GM12892 (cell line): ENCODE results near the gene SVBP. TPM values are rescaled to one million over a fixed set of nuclear protein-coding genes. Genes with fewer than 3 reads are reported as not detected.
"Not testable (repeated sequence)": the region's sequence is repeated elsewhere in the genome, so short reads cannot be mapped to it uniquely, and the experiment has no call there.

Experiments
- DNase-seq: peaks from one replicate; pipeline ENCODE4 v3.0.0; 2011; ENCODE audit not compliant: insufficient read length
- FAIRE-seq: peaks from 2 replicates; lab custom pipeline; 2011; peaks lifted over from hg19 to GRCh38; lab: Jason Lieb, UNC
- POLR2A ChIP-seq: IDR thresholded peaks from 2 replicates; pipeline ENCODE4 v1.6.1; 2011; ENCODE audit warnings: low read depth, low read length, control low read depth
- POLR2AphosphoS5 ChIP-seq: IDR thresholded peaks from 2 replicates; pipeline ENCODE4 v1.6.1; 2011; ENCODE audit warnings: low read depth, low read length, control low read depth
- TAF1 ChIP-seq: IDR thresholded peaks from 2 replicates; pipeline ENCODE4 v1.6.1; 2011; ENCODE audit warnings: low read depth, mild to moderate bottlenecking, control low read depth, low read length, borderline replicate concordance
- polyA plus RNA-seq: library from polyadenylated mRNA; unstranded; fragments of >200 nt; gene quantifications from one replicate; pipeline ENCODE4 v1.2.1, GENCODE V29; 2012; ENCODE audit warnings: missing spikeins, inconsistent platforms; ENCODE audit not compliant: missing spikeins

The SVBP gene, protein sequence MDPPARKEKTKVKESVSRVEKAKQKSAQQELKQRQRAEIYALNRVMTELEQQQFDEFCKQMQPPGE
- 25.6 TPM for polyA plus RNA-seq

GRCh38 chr1:42816585-42817439 is at the start of gene SVBP, which contains the start of gene ERMAP:
SVBP (minus strand) TSS chr1:42817397; CDS start chr1:42816544, 853 bp downstream.
ERMAP (plus strand) TSS chr1:42817122; CDS start chr1:42830449, 13,327 bp downstream.
- peak; percentile 82 for DNase-seq
- FAIRE-seq, result peak; percentile 93
- peak; percentile 76 for TF ChIP-seq POLR2A
- peak; percentile 59 for TF ChIP-seq POLR2AphosphoS5
- TF ChIP-seq TAF1, result no peak

- FAIRE-seq (no peak), DNase-seq (no peak)
- TF ChIP-seq TAF1 (no peak), POLR2AphosphoS5 (no peak), POLR2A (no peak)
Observed at GRCh38 chr1:42866549-42866948, 49.4 kb upstream of the SVBP start.

- no peak for TF ChIP-seq POLR2AphosphoS5
- no peak for TF ChIP-seq POLR2A
- TF ChIP-seq TAF1, result no peak
- FAIRE-seq (no peak), DNase-seq (no peak)
Observed at GRCh38 chr1:42861014-42861399, 43.8 kb upstream of the SVBP start.

DNA sequence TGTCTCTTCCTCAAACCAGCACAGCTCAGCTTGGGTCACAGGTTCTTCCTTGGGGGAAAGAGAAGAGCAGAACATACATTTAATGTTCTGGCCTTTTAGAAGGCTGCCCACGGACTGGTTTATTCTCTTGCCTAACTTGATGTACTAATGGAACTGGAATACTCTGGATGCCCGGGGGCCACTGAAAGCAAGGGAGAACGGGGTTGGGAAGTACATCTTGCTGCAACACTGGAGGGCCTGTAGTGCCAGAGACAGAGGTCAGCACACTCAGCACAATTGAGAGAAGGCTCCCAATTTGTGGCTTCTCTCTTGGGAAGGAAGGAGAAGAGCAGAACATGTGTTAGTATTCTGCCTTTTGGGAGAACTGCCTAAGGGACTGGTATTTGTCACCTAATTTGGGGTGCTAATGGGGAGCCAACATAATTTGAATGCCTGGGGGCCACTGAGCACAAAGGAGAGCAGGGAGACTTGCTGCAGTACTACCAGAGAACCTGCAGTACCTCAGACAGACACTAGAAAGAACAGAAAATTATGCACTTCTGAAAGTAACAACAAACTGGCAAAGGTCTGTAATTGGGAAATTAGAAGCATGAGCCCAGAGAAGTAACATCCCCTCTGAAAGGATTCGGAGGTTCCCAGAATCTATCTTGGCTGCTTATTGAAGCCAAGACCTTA is 43.3 kb upstream of the SVBP start:
- no peak for TF ChIP-seq TAF1
- no peak for FAIRE-seq
- no peak for DNase-seq

DNA sequence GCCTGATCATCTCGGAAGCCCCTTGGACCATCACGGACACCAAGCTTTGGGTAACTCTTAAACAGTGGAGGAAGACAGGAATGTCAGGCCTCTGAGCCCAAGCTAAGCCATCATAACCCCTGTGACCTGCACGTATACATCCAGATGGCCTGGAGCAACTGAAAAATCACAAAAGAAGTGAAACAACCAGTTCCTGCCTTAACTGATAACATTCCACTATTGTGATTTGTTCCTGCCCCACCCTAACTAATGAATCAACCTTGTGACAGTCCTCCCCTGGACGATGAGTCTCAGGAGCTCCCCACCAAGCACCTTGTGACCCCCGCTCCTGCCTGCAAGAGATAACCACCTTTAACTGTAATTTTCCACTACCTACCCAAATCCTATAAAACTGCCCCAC is 42.2 kb upstream of the SVBP start:
- FAIRE-seq, DNase-seq: not testable (repeated sequence)

DNA sequence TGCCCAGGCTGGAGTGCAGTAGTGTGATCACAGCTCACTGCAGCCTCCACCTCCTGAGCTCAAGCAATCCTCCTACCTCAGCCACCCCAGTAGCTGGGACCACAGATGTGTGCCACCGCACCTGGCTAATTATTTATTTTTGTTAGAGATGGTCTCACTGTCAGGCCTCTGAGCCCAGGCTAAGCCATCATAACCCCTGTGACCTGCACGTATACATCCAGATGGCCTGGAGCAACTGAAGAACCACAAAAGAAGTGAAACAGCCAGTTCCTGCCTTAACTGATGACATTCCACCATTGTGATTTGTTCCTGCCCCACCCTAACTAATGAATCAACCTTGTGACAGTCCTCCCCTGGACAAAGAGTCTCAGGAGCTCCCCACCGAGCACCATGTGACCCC is 39.4 kb upstream of the SVBP start:
- not testable (repeated sequence) for FAIRE-seq, DNase-seq

DNA sequence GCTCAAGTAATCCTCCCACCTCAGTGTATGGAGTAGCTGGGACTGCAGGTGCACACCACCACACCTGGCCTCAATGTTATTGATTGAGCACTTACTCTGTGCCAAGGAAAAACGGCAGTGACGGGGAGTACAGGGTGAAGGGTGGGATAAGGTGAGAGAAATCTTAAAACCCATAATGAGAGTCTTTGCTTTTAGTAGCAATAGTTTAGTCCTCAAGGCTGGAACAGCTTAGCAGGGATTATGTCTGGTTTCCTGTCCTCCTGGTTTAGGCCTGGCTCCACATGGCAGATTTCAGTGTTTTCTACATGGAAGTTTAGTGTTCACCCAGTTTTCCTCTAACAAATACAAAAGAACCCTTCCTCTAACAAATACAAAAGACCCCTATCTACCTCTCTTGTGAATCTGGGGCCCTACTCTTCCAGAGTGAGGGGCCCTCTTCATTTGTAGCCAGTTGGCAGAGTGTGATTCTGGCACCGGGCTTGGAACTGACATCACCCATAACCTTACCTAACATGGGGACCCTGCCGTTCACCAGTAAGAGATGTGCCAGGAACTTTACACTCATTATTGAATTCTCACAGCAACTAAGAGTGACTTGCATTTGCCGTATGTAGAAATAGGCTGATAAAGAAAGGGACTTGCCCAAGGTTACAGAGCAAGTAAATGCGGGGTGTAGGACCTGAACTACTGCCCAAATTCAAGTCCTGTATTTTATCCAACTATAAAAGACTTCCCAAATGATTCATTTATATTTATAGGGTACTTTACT is 36.1 kb upstream of the SVBP start:
- FAIRE-seq (no peak), DNase-seq (no peak)
- TF ChIP-seq POLR2A (no peak), POLR2AphosphoS5 (no peak), TAF1 (no peak)

- FAIRE-seq, result no peak
- no peak for DNase-seq
- TF ChIP-seq POLR2AphosphoS5, result no peak
- TF ChIP-seq POLR2A, result no peak
- no peak for TF ChIP-seq TAF1
Observed at GRCh38 chr1:42852608-42852980, 35.4 kb upstream of the SVBP start.

DNA sequence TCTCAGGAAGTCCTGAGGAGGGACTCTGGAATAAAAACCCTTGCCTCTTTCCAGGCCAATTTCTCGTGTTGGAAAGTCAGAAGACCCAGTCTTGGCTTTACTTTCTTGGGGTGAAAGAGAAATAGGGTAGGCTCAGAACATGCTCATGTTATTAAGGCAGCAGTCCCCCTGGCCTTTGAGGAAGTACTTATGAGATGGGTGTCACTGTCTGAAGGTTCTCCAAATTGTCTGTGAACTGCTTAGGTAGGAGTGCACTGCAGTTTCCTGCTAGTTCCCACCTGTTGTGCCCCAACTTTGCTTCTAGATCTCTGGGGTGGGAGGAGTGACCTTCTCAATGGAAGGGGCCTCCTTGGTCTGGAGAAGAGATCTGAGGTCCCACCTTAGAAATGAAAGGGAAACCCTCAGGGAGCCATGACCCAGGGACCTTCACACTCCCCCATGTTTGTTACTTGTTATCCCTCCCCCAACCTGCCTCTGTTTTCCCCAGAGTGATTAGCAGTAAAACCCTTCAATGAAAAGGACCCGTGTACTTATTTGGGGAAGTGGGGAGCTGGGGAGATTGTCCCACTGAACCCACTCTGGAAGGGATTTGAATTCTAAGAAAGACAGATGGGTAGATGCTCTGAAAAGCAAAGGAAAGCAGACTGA is 34.9 kb upstream of the SVBP start:
- TF ChIP-seq TAF1, result no peak
- no peak for TF ChIP-seq POLR2AphosphoS5
- TF ChIP-seq POLR2A, result no peak
- FAIRE-seq (no peak), DNase-seq (no peak)

DNA sequence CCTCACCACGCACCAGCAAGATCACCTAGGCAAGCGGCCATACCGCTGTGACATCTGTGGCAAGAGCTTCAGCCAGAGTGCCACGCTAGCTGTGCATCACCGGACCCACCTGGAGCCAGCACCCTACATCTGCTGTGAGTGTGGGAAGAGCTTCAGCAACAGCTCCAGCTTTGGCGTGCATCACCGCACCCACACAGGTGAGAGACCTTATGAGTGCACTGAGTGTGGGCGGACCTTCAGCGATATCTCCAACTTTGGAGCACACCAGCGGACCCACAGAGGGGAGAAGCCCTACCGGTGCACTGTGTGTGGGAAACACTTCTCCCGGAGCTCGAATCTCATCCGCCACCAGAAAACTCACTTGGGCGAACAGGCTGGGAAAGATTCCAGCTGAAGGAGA is 34.2 kb upstream of the SVBP start:
- DNase-seq (no peak), FAIRE-seq (no peak)
- no peak for TF ChIP-seq POLR2A
- no peak for TF ChIP-seq TAF1
- TF ChIP-seq POLR2AphosphoS5, result no peak

GRCh38 chr1:42849944-42850343 is 32.7 kb upstream of the SVBP start:
- DNase-seq (no peak), FAIRE-seq (no peak)
- TF ChIP-seq TAF1 (no peak), POLR2A (no peak), POLR2AphosphoS5 (no peak)
